Subcutaneous abdominal adipose tissue (tissue), 5 donors: Measurements from ENCODE around the gene ADAM20.
"Not testable (repeated sequence)": the region's sequence is repeated elsewhere in the genome, so short reads cannot be mapped to it uniquely, and the experiment has no call there.

Experiments
- H3K27ac ChIP-seq: one replicate; pipeline ENCODE4 v1.7.0; 2013; ENCODE audit warnings: low read depth, mild to moderate bottlenecking, inconsistent platforms, low read length, moderate library complexity
- H3K27me3 ChIP-seq, 5 donors: one replicate each; pipeline ENCODE4 v1.7.0; 2013; ENCODE audit warnings: low read length in 5 of 5, inconsistent platforms in 1 of 5; ENCODE audit not compliant: control insufficient read depth in 5 of 5, insufficient read depth in 4 of 5
- H3K36me3 ChIP-seq, 5 donors: one replicate each; pipeline ENCODE4 v1.7.0; 2013; ENCODE audit warnings: low read length in 5 of 5; ENCODE audit not compliant: control insufficient read depth in 5 of 5, insufficient read depth in 5 of 5
- H3K4me1 ChIP-seq, 5 donors: one replicate each; pipeline ENCODE4 v1.7.0; 2013; ENCODE audit warnings: low read length in 5 of 5, mild to moderate bottlenecking in 3 of 5, moderate library complexity in 1 of 5; ENCODE audit not compliant: control insufficient read depth in 5 of 5, insufficient read depth in 5 of 5
- H3K4me3 ChIP-seq, 5 donors: one replicate each; pipeline ENCODE4 v1.7.0; 2013; ENCODE audit warnings: low read length in 5 of 5, low read depth in 1 of 5
- H3K9ac ChIP-seq, 5 donors: one replicate each; pipeline ENCODE4 v1.7.0; 2013; ENCODE audit warnings: low read length in 5 of 5, mild to moderate bottlenecking in 4 of 5, moderate library complexity in 3 of 5
- H3K9me3 ChIP-seq, 5 donors: one replicate each; pipeline ENCODE4 v1.7.0; 2013; ENCODE audit warnings: low read length in 5 of 5; ENCODE audit not compliant: control insufficient read depth in 5 of 5
- donor health status: healthy.
- donor health status: healthy.
- donor health status: healthy.
- donor health status: healthy.
- donor health status: healthy.

ADAM20 gene

DNA sequence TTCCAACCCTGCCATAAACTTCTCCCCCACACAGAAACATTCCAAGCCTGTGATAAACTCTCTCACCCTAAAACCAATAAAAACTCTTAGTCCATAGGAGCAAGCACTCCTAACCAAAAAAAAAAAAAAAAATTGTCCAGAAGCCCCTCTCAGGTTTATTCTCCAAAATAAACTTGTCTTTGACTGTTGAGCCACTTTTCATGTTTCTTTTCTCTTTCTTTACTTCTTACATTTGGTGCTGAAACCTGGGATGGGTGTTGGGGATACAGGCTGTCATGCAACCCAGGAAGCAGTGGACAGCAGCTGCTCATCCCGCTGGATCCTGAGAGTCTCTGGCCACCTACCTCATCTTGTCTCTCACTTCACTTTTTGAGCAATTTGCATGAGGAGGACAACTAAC lies 2.0 kb upstream of the ADAM20 start:
- Histone ChIP-seq H3K4me1 (no peaks in the 10 kb centered on the region), H3K27me3 (no peaks in the 10 kb centered on the region), H3K36me3 (peaks cover 0 to 13% (median 3%) of the 10 kb centered on the region in 5 donors), H3K9ac (no peak overlapping the region), H3K27ac (no peak overlapping the region), H3K4me3 (no peak overlapping the region), H3K9me3 (peaks cover 0 to 7% (median 6%) of the 10 kb centered on the region in 5 donors)

DNA sequence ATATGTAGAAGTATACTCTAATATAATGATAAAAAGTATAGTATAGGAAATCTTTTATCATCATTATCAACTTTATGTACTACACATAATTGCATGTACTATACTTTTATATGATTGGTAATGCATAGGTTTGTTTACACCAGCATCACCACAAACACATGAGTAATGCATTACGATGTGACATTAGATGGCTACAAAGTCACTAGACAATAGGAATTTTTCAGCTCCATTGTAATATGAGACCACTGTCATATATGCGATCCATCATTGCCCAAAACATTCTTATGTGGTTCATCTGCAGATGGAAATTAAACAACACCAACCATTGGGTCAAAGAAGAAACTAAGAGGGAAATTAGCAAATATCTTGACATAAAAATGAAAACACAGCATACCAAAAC lies 4.4 kb downstream of the ADAM20 start:
- Histone ChIP-seq H3K4me3 (no peak overlapping the region), H3K27ac (no peak overlapping the region), H3K9ac (no peak overlapping the region), H3K36me3 (peaks cover 0 to 23% (median 2%) of the 10 kb centered on the region in 5 donors), H3K27me3 (no peaks in the 10 kb centered on the region), H3K4me1 (no peaks in the 10 kb centered on the region), H3K9me3 (peaks cover 0 to 3% (median 0%) of the 10 kb centered on the region in 5 donors)

GRCh38 chr14:70527501-70528105 lies 7.2 kb downstream of the ADAM20 start:
- no peaks in the 10 kb centered on the region for H3K27me3 ChIP-seq
- peaks cover 15 to 33% (median 23%) of the 10 kb centered on the region in 5 donors for H3K36me3 ChIP-seq
- no peaks in the 10 kb centered on the region for H3K4me1 ChIP-seq
- H3K9me3 ChIP-seq, result peaks cover 0 to 2% (median 0%) of the 10 kb centered on the region in 5 donors
- no peak overlapping the region for H3K4me3 ChIP-seq
- H3K27ac ChIP-seq, result no peak overlapping the region
- no peak overlapping the region for H3K9ac ChIP-seq

DNA sequence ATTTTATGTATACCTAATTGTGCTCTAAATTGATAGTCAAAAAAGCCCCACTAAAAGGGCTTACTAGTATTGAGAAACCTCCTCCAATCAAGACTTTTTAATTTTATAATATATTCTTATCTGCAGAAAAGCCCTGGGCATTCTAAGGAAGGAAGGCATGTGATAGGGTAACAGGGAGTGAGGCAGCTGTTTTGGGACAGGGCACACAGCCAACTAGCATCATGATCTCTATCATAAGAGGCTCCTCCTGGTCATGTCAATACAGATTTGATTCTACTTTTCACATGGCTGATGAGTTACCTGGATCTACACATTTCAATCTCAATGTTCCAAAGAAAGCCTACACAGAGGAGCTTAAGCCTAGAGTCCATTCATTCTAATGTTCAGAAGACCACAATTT lies 9.1 kb downstream of the ADAM20 start:
- Histone ChIP-seq H3K4me1 (no peaks in the 10 kb centered on the region), H3K4me3 (no peak overlapping the region), H3K36me3 (peaks cover 17 to 27% (median 22%) of the 10 kb centered on the region in 5 donors), H3K27me3 (no peaks in the 10 kb centered on the region), H3K9ac (no peak overlapping the region), H3K27ac (no peak overlapping the region), H3K9me3 (peaks cover 0 to 6% (median 0%) of the 10 kb centered on the region in 5 donors)

GRCh38 chr14:70515811-70516210 lies 19.0 kb downstream of the ADAM20 start:
- Histone ChIP-seq H3K9ac (no peak overlapping the region), H3K4me1 (no peaks in the 10 kb centered on the region), H3K27ac (no peak overlapping the region), H3K27me3 (no peaks in the 10 kb centered on the region), H3K9me3 (peaks cover 0 to 13% (median 3%) of the 10 kb centered on the region in 5 donors), H3K36me3 (peaks cover 0 to 14% (median 2%) of the 10 kb centered on the region in 5 donors), H3K4me3 (no peak overlapping the region)

- peaks cover 0 to 8% (median 3%) of the 10 kb centered on the region in 5 donors for H3K9me3 ChIP-seq
- H3K27me3 ChIP-seq, result no peaks in the 10 kb centered on the region
- H3K27ac ChIP-seq, result no peak overlapping the region
- H3K9ac ChIP-seq, result no peak overlapping the region
- H3K36me3 ChIP-seq, result peaks cover 0 to 13% (median 0%) of the 10 kb centered on the region in 5 donors
- no peaks in the 10 kb centered on the region for H3K4me1 ChIP-seq
- H3K4me3 ChIP-seq, result no peak overlapping the region
Observed at GRCh38 chr14:70514168-70515069, 20.4 kb downstream of the ADAM20 start.

DNA sequence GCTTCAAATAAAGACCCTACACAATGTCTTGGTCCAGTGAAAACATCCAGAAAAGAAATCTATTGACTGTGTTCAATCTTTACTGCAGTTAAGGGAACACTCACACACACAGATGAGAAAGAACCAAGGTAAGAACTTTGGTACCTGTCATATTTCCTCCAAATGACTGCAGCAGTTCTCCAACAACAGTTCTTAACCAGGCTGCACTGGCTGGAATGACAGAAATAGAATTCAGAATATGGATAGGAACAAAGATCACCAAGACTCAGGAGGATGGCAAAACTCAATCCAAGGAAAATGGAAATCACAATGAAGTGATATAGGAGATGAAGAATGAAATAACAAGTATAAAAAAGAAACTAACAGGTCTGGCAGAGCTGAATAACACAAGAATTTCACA lies 36.6 kb downstream of the ADAM20 start:
- Histone ChIP-seq H3K36me3 (peaks cover 3 to 11% (median 5%) of the 10 kb centered on the region in 5 donors), H3K4me3 (no peak overlapping the region), H3K9ac (no peak overlapping the region), H3K27me3 (no peaks in the 10 kb centered on the region), H3K27ac (no peak overlapping the region), H3K9me3 (peaks cover 0 to 12% (median 4%) of the 10 kb centered on the region in 5 donors), H3K4me1 (no peaks in the 10 kb centered on the region)

DNA sequence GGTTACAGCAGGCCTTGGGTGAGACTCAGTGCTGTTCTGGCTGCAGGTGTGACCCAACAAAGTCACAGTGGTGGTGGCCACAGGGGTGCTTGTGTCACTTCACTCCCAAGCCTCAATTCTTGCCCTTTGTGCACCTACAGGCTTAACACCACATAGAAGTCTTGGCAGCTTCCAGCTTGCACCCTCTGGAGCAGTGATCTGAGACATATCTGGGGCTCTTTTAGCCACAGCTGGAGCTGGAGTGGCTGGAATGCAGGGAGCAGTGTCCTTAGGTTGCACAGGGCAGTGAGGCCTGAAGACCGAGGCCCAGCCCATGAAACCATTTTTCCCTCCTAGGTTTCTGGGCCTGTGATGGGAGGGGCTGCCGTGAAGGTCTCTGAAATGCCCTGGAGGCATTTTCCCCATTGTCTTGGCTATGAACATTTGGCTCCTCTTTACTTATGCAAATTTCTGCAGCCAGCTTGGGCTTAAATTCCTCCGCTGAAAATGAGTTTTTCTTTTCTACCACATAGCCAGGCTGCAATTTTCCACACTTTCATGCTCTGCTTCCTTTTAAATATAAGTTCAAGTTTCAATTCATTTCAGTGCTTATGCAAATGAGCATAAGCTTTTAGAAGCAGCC lies 45.1 kb downstream of the ADAM20 start:
- peak overlapping the region in 3 of 5 donors; percentile 8 to 17 (median 16) for H3K4me3 ChIP-seq
- no peaks in the 10 kb centered on the region for H3K27me3 ChIP-seq
- H3K9me3 ChIP-seq, result peaks cover 4 to 49% (median 24%) of the 10 kb centered on the region in 5 donors
- no peak overlapping the region for H3K27ac ChIP-seq
- peaks cover 0 to 13% (median 5%) of the 10 kb centered on the region in 5 donors for H3K36me3 ChIP-seq
- H3K9ac ChIP-seq, result no peak overlapping the region
- H3K4me1 ChIP-seq, result no peaks in the 10 kb centered on the region

DNA sequence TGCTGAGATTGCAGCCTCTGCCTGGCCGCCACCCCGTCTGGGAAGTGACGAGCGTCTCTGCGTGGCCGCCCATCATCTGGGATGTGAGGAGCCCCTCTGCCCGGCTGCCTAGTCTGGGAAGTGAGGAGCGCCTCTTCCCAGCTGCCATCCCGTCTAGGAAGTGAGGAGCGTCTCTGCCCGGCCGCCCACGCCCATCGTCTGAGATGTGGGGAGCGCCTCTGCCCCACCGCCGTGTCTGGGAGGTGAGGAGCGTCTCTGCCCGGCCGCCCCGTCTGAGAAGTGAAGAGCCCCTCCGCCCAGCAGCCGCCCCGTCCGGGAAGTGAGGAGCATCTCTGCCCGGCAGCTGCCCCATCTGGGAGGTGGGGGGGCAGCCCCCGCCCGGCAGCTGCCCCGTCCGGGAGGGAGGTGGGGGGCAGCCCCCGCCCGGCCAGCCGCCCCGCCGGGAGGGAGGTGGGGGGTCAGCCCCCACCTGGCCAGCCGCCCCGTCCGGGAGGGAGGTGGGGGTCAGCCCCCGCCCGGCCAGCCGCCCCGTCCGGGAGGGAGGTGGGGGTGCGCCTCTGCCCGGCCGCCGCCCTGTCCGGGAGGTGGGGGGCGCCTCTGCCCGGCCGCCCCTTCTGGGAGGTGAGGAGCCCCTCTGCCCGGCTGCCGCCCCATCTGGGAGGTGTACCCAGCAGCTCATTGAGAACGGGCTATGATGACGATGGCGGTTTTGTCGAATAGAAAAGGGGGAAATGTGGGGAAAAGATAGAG lies 57.3 kb downstream of the ADAM20 start:
- H3K4me1 ChIP-seq, H3K9ac ChIP-seq, H3K27ac ChIP-seq: not testable (repeated sequence)

More for the DNA sequence above, 57.3 kb downstream of the ADAM20 start:
- H3K4me3 ChIP-seq, H3K27me3 ChIP-seq, H3K36me3 ChIP-seq, H3K9me3 ChIP-seq: not testable (repeated sequence)
